GM21528 (cell line): ENCODE results near the gene RNASEH2B.
A peak's percentile ranks its signal among the peaks of the same experiment; 100 is the strongest.

Experiments used
- ATAC-seq: cut with Tn5 transposase; IDR thresholded peaks from one replicate; pipeline ENCODE4 v1.9.1; 2021; ENCODE audit warnings: mild to moderate bottlenecking, moderate library complexity; ENCODE audit not compliant: unreplicated experiment, low FRiP score

The RNASEH2B gene

DNA sequence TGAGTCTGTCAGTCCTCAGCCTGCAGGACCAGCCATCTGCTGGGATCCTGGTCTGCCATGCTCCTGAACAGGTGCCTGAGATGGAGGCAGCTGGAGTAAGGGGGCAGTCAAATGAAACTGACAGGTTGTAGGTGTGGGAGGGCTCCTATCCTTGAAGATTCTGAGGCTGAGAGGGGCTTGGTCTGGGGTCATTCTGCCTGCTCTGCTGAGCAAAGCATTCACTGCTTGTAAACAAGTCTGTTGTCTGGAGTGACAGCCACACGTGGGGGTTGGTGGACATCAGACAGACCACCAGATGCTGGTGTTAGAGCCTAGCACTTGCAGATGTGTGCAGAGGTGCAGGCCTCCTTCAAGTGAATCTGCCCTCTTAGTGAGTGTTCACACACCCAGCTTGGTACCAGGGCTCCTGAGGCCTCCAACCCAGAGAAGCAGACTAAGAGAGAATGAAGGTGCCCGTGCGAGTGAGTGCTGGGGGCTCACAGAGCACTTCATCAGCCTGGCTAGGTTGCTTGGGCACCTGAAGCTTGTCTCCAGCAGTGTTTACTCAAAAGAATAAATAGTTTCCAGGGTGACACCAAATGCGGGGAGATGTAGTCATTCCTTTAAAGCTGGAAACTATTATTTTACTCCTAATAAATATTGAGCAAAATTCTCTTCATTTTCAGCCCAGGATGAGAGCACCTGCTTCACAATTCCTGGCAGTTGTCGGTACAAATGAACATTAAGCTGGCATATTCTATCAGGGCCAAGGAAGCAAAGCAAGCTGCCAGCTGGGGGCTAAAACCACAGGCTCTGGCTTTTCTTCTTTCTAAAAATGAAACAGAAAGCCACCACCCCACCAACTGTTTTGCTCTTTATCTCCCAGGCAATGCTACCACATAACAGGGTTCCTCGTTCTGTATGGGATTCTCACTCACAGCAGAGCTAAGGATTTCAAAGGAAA, 82.3 kb downstream of the RNASEH2B start:
- peak; percentile 79 for ATAC-seq

GRCh38 chr13:50993371-50993770, 83.8 kb downstream of the RNASEH2B start:
- no peak for ATAC-seq

DNA sequence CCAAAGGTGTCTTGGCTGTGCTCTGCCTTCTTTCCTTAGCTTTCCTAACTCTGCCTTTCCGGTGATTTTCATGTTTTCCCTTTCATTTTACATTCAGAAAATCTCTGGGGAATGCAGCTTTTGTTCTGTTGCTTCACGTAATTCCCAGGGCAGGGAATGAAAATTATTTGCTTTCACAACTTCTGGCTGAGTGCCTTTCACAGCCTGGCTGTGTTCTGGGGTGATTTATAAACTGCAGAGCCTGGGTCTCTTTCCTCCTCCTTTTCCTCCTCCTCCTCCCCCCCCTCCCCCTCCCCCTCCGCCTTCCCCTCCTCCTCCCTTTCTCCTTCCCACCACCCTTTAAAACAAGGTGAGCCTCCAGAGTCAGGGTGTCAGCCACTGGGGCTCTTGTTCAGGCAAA, 84.3 kb downstream of the RNASEH2B start:
- ATAC-seq: no peak

DNA sequence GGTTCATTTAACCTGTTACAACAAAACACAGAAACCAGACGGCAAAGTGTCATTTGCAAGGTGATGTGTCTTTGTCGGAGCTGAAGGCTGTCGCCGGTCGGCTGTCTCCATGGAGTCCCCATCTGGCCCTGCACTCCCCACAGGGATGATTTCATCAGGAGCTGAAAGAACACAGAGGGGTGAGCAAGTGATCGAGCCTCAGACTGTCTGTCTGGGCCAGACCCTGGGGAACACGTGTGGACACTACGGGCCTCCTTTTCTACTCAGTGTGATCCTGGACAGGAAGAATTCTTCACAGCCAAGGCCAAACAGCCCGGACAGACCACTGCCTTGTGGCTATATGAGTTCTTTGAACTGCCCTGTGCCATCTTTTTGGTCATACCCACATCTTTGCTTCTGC, 85.1 kb downstream of the RNASEH2B start:
- ATAC-seq: no peak

GRCh38 chr13:50995854-50996253, 86.3 kb downstream of the RNASEH2B start:
- ATAC-seq: no peak

- ATAC-seq: no peak
Measured at GRCh38 chr13:50998326-50998725, 88.7 kb downstream of the RNASEH2B start.

- ATAC-seq: no peak
Measured at GRCh38 chr13:50999641-51000040, 90.0 kb downstream of the RNASEH2B start.

DNA sequence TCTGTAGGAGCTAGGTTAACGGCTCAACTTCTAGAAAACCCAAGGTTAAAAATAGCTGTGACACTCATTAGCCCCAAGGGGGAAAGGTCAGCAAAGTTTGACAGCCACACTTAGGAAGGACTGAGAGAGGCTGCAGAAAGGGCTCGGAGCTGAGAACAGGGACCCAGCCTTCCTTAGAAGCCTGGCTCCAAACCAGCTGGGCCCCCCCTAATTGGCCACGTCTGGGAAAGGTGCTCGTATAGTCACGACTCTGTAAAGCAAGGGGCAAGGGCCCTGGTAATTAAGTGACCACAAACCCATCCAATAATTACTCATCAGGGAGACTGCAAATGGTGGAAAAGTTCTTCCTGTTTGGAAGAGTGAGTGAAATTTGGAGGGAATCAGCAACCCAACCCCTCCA, 90.5 kb downstream of the RNASEH2B start:
- ATAC-seq: no peak

DNA sequence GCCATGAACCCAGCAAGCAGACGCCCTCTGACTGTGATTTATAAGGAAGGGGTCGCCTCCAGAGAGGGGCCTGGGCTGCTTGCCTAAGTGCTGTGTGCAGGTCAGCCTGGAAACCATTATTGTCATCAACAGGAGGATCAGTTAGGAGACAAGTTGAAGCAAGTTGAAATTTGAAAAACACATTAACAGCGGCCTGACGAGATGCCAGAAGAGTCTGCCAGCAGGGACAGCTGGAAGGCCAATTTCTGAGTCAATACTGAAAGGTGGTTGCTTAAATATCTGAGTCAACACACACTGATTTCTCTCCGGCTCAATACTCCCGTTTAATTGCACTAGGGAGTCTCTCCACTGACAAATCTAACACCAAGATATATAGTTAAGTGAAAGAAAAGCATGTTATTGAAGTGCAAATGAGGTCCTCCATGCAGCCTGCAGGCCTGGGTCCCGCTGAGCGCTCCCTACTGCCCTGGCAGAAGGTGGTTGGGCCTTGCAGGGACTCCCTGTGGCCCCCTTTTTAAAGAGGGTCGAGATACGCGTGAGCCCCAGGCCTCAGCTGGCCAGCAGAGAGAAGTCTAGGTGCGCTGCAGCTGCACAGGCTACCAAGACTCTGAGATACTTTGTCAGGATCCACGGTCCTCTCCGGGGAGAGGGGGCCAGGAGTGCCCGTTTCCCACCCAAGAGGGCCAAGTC, 91.1 kb downstream of the RNASEH2B start:
- ATAC-seq: no peak

- no peak for ATAC-seq
Measured at GRCh38 chr13:51001335-51001734, 91.7 kb downstream of the RNASEH2B start.

- no peak for ATAC-seq
Measured at GRCh38 chr13:51002736-51003135, 93.1 kb downstream of the RNASEH2B start.

GRCh38 chr13:51003642-51004041, 94.1 kb downstream of the RNASEH2B start:
- ATAC-seq: no peak

- no peak for ATAC-seq
Measured at GRCh38 chr13:51004111-51004865, 94.7 kb downstream of the RNASEH2B start.

GRCh38 chr13:51004918-51005460, 95.4 kb downstream of the RNASEH2B start:
- no peak for ATAC-seq

DNA sequence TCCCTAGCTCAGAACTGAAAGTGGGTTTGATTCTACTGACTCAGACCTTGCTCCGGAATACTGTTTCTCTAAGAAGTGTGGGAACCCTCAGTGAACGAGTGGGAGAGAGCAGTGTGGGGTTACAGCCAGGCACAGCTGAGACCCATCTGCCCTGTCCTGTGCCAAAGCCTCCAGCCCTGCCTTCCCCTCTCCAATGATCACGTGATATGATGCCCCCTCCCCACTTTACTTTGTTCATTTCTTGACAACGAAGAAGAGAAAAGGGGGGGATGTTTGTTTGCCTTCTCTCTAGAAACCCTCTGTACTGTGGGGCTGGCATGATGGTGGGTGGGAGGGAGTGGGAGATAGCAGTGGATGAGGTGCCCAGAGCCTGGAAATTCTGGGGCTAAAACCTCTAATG, 96.0 kb downstream of the RNASEH2B start:
- no peak for ATAC-seq
